ENCODE results near the gene SEC24C.

Gene SEC24C

DNA sequence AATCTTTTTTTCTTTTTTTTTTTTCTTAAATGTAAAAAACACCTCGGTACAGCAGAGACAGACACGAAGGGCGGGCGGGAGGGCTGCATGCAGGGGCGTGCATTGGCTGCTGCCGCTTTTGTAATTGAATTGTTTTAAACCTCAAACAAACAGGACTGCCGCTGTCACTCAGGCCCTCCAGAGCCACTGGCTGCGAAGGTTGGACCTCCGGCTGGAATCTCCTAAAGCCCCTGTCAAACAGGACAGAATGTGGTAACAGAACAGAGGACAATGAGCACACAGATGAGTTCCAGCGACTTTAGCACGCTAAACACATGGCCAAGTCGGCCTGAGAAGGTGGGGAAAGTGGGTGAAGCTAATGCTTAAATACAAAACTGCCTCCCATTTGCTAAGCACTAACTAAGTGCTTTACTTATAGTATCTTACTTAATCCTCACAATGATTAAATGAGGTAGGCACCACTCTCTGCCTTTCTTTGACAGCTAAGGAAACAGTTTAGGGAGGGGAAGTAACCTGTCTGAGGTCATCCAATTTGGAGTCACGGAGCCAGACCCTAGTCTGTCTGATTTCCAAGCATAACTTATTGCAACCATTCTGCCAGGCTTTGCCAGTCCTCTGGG is 70.2 kb downstream of the SEC24C start:
- DNase-seq, result no peak

DNA sequence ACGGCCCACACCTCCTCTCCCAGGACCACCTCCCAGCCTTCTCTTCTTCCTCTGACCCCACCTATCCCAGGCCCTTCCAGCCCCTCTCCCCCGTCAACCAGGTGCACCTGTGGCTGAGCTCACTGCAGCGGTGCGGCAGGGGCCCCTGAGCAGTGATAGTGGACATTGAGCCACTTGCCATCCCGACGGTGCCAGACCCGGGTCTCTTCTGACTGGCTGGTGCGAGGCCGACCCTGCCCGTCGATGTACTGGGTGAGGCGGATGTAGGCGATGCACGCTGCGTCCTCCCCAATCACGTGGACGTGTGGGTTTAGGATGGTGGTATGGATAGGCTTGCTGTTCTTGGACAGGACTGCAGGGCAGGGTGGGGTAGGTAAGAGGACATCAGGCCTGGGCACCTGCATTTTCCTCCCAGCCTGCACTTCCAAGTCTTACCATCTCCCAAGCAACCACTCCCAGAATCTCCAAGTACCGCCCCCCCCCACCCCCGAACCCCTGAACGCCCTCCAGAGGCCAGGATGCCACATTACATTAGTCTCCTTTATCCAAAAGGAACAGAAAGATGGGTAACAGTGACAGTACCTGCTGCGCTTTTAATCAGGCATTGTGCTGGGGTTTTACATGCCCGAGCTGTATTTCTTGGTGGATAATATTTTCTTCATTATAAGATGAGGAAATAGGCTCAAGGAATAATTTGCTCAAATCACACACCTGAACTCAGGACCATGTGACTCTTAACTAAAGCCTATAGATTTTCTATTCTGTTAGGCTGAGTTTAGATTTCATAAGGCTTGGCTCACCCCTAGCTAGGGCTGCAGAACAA is 70.9 kb downstream of the SEC24C start:
- DNase-seq, result no peak

DNA sequence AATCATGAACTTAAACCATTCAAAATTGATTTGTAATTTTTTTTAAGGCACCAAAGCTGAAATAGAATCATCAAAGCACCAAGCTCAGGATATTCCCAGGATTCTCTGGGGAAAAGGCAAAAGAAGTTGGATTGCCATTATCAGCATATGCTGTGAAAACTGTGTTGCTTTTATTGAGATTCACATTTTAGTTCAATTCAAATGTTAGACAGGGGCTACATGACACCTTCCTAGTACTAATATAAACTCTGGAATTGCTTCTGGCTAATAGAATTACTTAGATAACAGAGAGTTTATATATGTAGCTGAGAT is 71.5 kb downstream of the SEC24C start:
- no peak for DNase-seq

DNA sequence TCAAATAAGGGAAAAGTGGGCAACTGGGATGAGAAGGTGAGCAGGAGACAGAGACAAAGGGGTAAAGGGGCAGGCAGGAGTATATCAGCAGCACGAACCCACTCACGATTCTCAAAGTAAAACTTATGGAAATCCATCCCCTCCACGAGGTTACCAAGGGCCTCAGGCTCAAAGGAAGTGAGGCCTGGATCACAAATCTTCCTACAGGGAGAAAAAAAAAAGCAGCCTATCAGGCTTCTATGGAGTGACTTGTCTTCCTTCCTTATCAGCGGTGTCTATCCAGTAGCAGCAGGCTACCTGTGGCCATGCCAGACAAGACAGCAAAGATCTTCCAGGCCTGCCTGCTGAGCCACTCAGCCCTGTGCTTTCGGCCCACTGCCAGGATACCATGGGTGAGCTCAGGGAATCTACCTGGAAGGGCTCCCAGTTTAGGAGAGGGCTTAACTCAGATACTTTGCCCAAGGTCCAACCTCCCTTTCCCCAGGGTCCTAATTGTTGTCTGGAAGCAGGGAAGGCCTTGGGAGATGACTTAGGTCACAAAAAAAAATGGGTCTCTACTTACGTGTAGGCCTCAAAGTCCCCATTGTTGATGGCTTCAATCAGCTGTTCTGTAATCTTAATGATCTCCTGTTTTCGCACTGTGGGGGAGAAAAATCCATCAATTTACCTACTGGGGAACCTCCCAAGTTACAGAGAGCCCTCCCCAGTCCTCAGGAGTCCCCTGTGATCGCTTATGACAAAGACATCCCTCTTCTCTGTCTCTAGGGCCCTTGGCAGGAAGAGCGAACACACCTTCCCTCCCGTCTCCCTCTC is 73.0 kb downstream of the SEC24C start:
- no peak for DNase-seq

DNA sequence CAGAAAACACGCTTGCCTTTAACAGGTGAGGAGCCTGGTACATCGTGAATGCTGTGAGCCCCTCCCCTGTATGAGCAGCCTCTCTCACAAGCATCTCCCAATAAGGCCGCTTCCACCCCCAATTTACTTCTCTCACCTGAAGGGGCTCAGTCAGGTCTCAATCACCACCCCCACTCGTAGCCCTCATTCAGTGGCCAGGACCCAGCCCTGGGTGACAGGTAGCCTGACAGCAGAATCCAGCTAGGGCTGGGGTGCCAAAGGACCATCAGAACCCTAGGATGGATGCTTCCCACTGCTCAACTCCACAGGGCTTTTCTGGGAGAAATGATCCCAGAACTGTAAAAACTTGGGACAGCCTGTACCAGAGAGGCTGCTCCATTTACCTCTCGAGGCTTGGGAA is 73.7 kb downstream of the SEC24C start:
- no peak for DNase-seq

DNA sequence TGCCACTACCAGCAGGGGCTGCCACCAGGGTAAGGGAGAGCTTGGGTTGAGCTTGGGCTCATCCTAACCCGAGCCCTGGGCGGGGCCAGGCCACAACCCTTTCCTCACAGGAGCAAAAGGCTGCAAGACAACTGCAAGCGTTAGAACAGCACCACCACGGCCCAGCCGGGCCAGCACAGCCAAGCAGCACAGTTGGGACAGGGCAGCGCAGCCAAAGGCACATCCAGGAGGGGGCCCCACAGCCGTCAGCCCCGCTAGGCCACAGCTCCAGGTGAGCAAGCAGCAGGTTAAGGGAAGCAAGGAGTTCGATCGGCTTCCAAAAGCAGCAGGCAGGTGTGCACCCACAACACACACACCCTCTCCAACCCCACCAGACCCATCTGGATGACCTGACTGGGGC is 74.2 kb downstream of the SEC24C start:
- DNase-seq, result no peak

DNA sequence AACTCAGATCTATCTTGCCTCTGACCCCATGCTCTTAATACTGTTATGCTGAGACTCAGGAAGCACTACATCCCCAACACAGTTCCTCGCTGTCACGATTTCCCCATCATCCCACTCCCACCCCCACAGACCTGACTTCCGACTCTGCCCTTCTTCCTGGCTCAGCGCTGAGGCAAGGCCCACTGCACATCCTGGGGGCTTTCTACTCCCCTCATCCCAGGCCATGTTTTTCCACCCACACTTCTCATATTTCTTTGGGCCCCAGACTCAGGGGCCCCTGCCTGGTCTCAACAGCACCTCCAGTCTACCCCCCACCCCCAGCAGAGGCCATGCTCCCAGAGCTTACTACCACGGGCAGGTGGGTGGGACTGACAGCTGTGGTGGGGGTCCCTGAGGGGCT is 74.9 kb downstream of the SEC24C start:
- DNase-seq, result no peak

DNA sequence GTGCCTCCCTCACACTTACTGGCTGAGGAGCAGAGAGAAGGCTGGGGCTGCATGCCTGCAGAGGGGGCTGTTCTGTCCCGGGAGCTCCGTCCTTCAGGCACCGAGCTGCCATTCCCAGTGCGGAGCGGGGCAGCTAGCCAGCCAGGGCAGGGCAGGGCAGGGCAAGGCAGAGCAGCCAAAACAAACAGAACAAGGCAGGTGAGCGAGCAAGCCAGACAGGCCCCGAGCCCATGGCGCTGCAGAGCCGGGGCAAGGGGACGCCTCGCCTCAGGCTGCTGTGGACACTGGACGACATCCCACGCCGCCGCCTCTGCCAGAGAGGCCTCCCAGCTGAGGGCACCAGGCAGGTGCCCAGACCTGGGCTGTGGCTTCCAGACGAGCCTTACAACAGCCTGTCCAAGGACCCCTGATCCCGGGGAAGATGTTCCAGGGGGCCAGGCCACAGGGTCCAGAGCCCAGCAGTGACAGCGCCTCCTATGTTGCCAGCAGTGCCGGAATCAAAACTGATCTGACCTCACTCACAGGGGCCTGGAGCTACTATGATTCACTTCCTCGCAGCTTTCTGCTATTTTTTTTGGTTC is 75.4 kb downstream of the SEC24C start:
- DNase-seq, result no peak

Data from T-helper 1 cell (primary cell).